Lower lobe of right lung (tissue), 2 donors: ENCODE measurements around the gene ADORA2A. TPM values are rescaled to one million over a fixed set of nuclear protein-coding genes. Genes with fewer than 3 reads are reported as not detected.

Source experiments
- ATAC-seq, 2 donors: fragments of 200-7000 bp; cut with Tn5 transposase; one replicate each; pipeline ENCODE4 v1.9.1; 2020 to 2022; ENCODE audit warnings: mild to moderate bottlenecking in 2 of 2, moderate library complexity in 2 of 2
- DNase-seq: peaks from one replicate; pipeline ENCODE4 v3.0.0-alpha.2; 2020
- H3K27ac ChIP-seq: fragments of 200-600 bp; one replicate; pipeline ENCODE4 v1.8.0; 2022
- H3K27me3 ChIP-seq: fragments of 200-600 bp; one replicate; pipeline ENCODE4 v1.8.0; 2022; ENCODE audit warnings: low read depth
- H3K36me3 ChIP-seq: fragments of 200-600 bp; one replicate; pipeline ENCODE4 v1.8.0; 2022; ENCODE audit warnings: mild to moderate bottlenecking
- H3K4me1 ChIP-seq: fragments of 200-600 bp; one replicate; pipeline ENCODE4 v1.8.0; 2022
- H3K4me3 ChIP-seq: fragments of 200-600 bp; one replicate; pipeline ENCODE4 v1.8.0; 2022; ENCODE audit warnings: mild to moderate bottlenecking
- H3K9me3 ChIP-seq: fragments of 200-600 bp; one replicate; pipeline ENCODE4 v1.8.0; 2022
- intact Hi-C: fragments of 100-400 bp; cut with DNase I; formaldehyde crosslinking; loops from one replicate; pipeline ENCODE4 v1.11.0; 2022
- total RNA-seq: library from RNA; stranded (reverse); fragmentation: NEBNext Ultra II Directional; extraction: Animal tissue kit (Norgen Biotek cat#: 25700); gene quantifications from one replicate; pipeline ENCODE4 v1.2.1, GENCODE V29; 2021
- TF ChIP-seq, protein P1 (sequence below): fragments of 200-600 bp; IDR thresholded peaks from one replicate; pipeline ENCODE4 v1.8.0; 2022; ENCODE audit warnings: antibody characterized with exemption, mild to moderate bottlenecking
- donor health status: DM: no; HTN: yes; CAD: no; lungs with severe emphysema.

Gene ADORA2A
- total RNA-seq, 1 donor from 2014 or later: 16.0 TPM

DNA sequence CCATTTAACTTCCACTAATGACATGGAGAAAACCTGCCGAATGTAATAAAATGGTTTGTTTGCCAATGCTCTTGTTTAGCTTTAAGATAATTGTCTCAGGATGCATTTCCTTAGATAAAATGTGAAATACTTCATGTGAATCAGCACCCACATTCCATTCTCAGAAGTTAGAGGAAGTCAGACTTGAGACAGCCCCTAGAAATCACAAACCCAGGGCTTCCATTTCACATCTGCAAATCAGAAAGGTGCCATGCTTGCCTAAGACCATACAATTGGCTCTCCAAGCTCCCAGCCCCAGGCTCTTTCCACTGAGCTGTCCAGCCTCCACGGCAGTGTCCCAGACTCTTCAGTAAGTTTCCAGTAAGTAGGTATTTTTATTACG is 35.6 kb upstream of the ADORA2A start:
- intact Hi-C loops: no loop called here
- no peak for DNase-seq
- peaks cover 26% of the 10 kb centered on the region for H3K36me3 ChIP-seq
- ATAC-seq: no peak
- H3K9me3 ChIP-seq: no peaks in the 10 kb centered on the region
- TF ChIP-seq, protein P1, sequence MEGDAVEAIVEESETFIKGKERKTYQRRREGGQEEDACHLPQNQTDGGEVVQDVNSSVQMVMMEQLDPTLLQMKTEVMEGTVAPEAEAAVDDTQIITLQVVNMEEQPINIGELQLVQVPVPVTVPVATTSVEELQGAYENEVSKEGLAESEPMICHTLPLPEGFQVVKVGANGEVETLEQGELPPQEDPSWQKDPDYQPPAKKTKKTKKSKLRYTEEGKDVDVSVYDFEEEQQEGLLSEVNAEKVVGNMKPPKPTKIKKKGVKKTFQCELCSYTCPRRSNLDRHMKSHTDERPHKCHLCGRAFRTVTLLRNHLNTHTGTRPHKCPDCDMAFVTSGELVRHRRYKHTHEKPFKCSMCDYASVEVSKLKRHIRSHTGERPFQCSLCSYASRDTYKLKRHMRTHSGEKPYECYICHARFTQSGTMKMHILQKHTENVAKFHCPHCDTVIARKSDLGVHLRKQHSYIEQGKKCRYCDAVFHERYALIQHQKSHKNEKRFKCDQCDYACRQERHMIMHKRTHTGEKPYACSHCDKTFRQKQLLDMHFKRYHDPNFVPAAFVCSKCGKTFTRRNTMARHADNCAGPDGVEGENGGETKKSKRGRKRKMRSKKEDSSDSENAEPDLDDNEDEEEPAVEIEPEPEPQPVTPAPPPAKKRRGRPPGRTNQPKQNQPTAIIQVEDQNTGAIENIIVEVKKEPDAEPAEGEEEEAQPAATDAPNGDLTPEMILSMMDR: no peak
- no peak overlapping the region for H3K4me3 ChIP-seq
- H3K27ac ChIP-seq: peak overlapping the region; percentile 74
- no peaks in the 10 kb centered on the region for H3K27me3 ChIP-seq
- peaks cover 45% of the 10 kb centered on the region for H3K4me1 ChIP-seq

DNA sequence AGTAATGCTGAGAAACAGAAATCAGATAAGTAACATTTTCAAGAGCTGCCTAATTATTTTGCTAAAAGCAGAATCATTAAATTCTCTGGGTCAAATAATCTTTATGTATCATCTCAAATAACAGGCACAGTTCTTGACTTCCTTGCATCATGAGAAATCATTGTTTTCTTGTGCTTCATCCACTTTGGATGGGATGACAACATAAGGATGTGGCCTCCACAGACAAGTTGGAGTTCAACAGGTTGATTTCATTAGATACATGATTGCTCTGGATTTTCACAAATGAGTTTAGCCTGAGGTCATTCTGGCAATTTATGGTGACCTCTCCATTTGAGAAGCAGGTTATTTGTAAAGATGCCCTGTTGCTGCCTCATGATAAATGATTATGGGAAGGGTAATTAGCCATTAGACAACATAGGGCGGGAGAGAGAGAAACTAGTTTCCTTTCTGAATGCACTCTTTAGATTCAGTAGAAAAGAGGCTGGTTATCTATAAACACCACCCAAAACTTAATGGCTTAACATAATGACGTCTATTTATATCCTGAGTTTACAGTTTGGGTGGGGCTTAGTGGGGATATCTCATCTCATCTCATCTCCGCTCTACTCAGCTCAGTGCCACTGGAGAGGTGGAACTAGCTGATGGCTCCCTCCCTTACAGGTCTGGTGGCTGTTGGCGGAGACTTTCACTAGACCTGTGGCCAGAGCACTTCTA is 35.0 kb upstream of the ADORA2A start:
- Histone ChIP-seq H3K27me3 (no peaks in the 10 kb centered on the region), H3K36me3 (peaks cover 30% of the 10 kb centered on the region), H3K4me3 (no peak overlapping the region), H3K27ac (peak overlapping the region; percentile 74), H3K4me1 (peaks cover 45% of the 10 kb centered on the region), H3K9me3 (no peaks in the 10 kb centered on the region)
- ATAC-seq: no peak
- TF ChIP-seq, protein P1: no peak
- DNase-seq: no peak
- intact Hi-C loops: no loop called here

DNA sequence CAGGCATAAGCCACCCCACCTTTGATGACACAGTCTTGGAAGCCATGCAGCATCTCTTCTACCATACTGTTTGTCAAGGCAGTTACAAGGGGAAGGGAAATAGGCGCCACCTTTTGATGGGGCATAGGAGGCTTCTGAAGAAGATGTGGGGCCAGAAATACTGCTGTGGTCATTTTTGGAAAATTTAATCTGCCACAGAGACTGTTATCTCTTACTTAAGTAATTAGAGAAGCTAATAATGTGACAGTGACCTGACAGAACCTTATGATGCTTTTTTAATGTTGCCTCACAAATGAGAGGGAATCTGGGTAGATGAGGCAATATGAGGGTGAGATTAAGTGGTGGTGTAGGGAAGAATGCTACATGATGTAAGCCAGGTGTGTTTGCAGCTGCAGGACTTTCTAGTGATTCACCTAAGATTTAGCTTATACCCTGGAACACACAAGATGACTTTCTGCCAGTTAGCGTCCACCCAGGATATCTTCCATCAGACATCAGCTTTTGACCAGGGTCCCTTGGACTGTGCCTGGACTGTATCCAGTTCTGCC is 34.3 kb upstream of the ADORA2A start:
- H3K4me1 ChIP-seq: peaks cover 45% of the 10 kb centered on the region
- TF ChIP-seq, protein P1: no peak
- intact Hi-C loops: no loop called here

DNA sequence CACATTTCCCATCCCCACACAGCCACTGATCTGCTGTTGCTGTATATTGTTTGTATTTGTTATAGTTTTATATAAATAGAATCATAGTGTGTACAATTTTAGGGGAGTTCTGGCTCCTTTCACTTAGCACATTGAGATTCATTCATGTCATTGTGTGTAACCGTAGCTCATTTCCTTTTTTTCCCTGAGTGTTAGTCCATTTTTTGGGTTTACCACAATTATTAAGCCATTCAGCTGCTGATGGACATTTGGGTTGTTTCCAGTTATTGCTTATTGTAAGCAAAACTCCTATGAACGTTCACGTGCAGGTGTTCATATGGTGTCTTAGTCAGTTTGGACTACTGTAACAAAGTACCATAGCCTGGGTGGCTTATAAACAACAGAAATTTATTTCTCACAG is 33.6 kb upstream of the ADORA2A start:
- no peaks in the 10 kb centered on the region for H3K27me3 ChIP-seq
- H3K4me1 ChIP-seq: peaks cover 45% of the 10 kb centered on the region
- TF ChIP-seq, protein P1: no peak
- intact Hi-C loops: no loop called here
- H3K27ac ChIP-seq: no peak overlapping the region
- H3K36me3 ChIP-seq: peaks cover 41% of the 10 kb centered on the region
- H3K9me3 ChIP-seq: no peaks in the 10 kb centered on the region
- ATAC-seq (no peak), DNase-seq (no peak)
- no peak overlapping the region for H3K4me3 ChIP-seq

More for the DNA sequence above, 34.3 kb upstream of the ADORA2A start:
- Histone ChIP-seq H3K27me3 (no peaks in the 10 kb centered on the region), H3K27ac (peak overlapping the region; percentile 74), H3K4me3 (no peak overlapping the region), H3K36me3 (peaks cover 34% of the 10 kb centered on the region), H3K9me3 (no peaks in the 10 kb centered on the region)
- DNase-seq: no peak
- no peak for ATAC-seq

DNA sequence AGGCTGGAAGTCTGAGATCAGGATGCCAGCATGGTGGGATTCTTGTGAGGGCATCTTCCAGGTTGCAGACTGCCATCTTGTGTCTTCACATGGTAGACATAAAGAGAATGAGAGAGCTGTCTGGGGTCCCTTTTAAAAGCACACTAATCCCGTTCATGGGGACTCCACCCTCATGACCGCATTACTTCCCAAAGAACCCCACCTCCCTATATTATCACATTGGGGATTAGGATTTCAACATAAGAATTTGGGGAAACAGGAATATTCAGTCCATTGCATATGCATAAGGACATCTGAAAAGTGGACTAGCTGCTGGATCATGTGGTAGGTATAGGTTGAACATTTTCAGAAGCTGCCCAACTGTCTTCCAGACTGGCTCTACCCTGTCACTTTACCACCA is 33.1 kb upstream of the ADORA2A start:
- H3K27me3 ChIP-seq: no peaks in the 10 kb centered on the region
- H3K4me3 ChIP-seq: no peak overlapping the region
- peaks cover 41% of the 10 kb centered on the region for H3K36me3 ChIP-seq
- no peaks in the 10 kb centered on the region for H3K9me3 ChIP-seq
- ATAC-seq (no peak), DNase-seq (no peak)
- no peak overlapping the region for H3K27ac ChIP-seq
- intact Hi-C loops: no loop called here
- peaks cover 41% of the 10 kb centered on the region for H3K4me1 ChIP-seq
- TF ChIP-seq, protein P1: no peak
